Stimulated activated CD8-positive, alpha-beta memory T cell treated with anti-CD3 and anti-CD28 coated beads, Interleukin-4, amount 100 ng/mL, for 1 hour (primary cell): ENCODE data around the gene GPC3.

Experiments used
- DNase-seq, 2 donors: peaks; one replicate each; pipeline ENCODE4 v3.0.0-alpha.2; 2020; ENCODE audit warnings: low read depth in 2 of 2, low spot score in 1 of 2

The GPC3 gene

DNA sequence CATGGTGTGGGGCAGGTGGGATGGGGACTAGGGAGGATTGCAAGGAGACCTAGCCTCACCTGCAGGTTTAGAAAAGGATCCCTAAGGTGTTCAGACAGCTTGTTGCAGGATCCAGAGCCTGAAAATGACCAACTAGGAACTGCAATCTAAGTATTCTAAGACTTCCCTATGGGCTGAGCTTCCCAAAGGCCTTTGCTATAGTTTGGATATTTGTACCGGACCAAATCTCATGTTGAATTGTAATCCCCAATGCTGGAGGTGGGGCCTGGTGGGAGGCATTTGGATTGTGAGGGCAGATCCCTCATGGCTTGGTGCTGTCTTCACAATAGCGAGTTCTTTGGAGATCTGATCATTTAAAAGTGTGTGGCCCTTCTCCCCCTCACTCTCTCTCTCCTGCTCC, 52.1 kb downstream of the GPC3 start:
- DNase-seq = no peak

DNA sequence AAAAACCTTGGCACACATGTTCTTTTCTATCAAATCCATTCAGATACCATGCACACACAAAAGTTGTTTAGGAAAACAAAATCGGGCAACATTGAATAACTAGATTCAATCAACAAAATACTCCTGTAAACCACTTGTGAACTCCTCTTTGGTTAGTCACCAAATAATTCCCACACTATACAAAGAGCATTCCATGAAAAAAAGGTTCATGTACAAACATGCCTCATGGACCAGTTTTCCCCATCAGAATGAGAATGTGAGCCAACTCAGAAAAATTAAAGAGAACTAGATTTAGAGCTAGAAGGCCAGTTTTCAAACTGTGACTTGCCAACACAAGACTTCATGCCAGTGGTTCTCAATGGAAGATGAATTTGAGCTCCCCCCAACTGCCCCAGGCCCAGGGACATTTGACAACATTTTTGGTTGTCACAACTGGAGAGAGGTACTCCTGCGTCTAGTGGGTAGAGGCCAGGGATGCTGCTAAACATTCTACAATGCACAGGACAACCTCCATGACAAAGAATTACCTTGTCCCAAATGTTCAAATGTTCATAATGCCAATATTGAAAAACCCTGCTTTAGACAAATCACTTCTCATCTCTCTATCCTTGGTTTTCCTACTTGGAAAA, 55.4 kb downstream of the GPC3 start:
- DNase-seq = no peak

DNA sequence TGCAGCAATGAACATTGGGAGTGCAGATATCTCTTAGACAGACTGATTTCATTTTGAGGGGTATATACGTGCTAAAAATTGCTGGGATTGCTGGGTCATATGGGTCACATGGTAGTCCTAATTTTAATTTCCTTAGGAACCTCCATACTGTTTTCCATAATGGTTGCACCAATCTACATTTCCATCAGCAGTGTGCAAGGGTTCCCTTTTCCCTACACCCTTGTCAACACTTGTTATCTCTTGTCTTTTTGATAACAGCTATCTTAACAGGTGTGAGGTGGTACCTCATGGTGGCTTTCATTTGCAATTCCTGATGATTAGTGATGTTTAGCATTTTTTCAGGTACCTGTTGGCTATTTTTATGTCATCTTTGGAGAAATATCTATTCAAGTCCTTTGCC, 57.0 kb downstream of the GPC3 start:
- DNase-seq = no peak

DNA sequence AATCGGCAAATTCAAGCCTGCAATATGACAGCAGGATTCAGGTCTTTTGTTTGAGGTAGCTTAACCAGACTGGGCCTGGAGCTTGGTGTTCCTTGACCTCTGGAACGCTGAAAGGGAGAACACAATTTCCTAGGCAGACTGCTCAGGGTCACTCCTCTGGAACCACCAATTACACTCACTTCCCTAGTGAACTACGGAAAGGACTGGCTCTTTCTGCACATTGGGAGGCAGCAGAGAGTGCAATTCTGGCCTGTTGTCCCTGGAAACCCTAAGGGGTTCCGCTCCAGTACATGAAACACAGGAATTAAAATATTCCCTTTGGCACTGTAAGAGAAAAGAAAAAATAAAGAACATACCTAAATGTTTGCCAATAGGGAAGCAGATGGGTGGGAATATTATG, 58.6 kb downstream of the GPC3 start:
- no peak for DNase-seq

DNA sequence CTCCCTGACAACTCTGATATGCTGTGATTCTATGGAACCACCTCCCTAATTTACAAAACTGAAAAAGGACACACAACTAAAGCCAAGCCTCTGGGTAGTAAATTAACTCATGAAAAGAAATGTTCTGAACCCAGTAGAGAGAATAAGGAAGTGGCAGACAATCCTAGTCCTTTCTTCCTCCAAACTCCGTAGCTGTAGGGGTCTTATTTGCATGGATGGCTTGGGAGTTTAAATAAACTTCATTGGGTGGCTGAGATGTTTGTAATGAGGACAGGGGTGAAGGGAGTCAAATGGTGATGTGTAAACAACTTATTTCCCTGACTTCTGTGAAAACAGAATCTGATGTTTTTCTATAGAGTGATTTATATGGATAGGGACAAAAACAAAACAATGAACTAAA, 59.3 kb downstream of the GPC3 start:
- no peak for DNase-seq

DNA sequence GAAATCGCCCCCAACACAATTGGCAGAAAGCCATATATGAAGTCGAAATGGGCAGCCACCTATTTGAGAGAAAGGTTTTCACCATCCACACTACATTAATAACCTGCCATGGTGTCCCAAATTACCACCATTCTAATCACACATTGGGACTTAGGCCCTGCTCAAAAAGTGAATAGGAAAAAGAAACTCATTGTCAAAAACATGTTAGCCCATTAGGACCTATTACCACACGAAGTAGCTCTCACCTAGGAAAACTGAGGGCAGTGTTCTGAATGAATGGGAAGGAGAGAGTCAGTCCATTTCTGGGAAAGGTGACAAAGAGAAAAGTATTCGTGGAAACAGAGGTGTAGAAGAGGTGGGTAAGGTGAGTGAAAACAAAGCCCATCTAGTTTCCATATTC, 60.8 kb downstream of the GPC3 start:
- no peak for DNase-seq

DNA sequence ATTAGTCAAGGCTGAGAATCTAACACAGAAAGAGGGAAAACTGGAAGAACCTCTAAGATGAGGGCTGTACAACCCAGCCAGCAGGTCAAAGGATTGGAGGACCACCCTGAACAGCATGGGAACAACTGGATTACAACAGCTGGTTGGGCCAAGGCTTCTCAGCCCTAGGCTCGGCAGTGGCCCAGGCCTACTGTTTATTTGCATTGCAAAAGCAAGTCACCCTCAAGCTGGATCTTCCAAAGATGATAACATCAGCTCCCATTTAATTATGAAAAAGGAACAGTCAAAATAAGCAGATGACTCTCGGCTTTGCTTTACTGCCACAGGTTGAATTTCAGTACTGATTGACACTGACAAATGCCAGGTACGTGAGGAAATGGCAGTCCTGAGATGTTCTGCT, 61.8 kb downstream of the GPC3 start:
- no peak for DNase-seq

DNA sequence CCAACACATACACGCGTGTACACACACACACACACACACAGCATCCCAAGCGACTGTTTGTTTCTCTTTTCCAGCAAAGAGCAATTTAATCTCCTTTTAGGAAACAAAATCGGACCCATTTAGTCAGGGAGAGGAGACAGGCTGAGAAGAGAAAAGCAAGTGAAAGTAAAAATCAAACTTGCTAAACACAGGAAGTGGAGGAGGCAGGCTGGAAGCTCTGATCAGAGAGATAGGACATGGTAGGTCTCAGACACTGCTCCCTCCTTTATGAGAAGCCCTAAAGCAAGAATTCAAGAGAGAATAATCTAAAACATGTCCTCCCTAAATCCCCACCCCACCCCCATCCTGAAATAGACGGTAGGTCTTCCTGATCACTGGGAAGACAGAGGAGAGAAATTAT, 62.3 kb downstream of the GPC3 start:
- DNase-seq = no peak

DNA sequence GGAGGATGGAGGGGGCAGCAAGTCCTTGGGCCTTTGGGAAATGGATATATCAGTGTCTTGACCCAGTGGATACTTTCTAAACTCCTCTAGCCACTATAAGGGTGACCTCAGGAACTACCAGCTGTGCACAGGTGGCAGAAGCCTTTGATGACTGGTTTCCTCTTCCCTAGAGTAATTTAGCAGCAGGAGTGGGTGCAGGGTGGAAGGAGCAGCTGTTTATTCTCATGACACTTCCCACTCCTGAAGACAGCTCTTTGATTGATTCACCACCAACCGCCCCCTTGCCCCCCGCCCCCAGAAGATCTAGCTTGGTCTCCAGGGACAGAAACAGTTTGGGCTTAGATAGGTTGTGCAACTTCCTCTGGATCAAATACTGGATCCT, 63.0 kb downstream of the GPC3 start:
- no peak for DNase-seq

DNA sequence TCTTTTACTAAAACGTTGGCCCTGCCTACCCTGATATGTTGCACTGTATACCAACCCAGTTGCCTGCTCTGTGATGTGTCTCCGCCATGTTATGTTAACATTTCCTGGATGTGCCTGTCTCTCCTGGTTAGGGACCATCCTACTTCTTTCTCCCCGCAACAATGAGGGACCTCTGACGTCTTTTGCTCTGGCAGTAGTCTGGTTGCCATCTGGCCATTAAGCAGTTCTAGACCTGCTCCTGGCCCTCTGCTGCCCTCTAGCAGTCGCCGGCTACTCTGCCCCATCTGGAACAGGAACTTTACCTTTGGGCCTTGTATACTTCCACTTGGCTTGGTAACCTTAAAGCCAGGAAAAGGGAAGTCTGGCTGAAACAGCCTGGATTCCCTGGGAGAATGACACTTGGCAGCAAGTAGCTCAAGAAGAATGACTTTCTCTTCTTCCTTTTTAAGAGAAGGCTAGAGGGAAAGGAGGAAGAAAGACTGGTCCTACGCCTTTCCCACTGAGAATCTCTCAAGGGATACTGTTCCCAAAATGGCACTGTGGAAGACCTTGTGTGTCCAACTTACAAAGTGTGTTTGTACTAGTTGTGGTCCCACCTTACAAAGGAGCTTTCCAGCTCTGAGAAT, 63.5 kb downstream of the GPC3 start:
- no peak for DNase-seq

DNA sequence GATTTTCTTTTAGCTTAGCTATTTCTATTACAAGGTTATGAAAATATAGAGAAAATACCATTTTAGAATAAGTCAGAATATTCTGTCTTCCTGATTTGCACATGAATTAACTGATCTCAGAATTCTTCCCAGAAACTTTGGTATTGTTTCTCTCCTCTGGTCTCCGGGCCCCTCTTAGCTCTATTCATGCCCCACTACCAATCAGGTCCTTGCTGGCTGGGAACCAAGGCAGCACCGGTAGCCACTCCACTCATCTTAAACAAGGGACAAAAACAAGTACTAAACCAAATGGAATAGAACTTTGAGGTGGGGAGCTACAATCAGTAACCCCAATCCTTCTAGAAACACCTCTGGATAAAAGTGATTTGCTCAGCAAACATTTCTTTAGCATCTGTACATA, 64.3 kb downstream of the GPC3 start:
- no peak for DNase-seq

DNA sequence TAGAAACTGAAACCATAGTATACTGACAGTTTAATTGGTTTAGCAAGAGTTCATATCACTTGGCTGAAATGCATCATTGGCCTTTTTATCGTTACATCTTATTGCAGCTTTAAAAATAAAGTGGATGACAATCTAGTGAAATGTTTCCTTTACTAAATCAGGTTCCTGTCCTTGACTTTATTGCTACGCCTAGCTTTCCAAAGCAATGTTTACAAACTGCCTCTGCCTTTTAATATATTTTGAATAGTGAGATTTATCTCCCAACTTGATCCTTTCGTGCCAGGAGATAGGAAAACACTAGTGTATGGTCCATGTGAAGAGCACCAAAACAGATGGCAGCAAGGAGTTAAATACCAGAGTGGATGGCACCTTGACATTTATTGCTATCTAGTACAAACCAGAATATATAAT, 67.0 kb downstream of the GPC3 start:
- DNase-seq = no peak

DNA sequence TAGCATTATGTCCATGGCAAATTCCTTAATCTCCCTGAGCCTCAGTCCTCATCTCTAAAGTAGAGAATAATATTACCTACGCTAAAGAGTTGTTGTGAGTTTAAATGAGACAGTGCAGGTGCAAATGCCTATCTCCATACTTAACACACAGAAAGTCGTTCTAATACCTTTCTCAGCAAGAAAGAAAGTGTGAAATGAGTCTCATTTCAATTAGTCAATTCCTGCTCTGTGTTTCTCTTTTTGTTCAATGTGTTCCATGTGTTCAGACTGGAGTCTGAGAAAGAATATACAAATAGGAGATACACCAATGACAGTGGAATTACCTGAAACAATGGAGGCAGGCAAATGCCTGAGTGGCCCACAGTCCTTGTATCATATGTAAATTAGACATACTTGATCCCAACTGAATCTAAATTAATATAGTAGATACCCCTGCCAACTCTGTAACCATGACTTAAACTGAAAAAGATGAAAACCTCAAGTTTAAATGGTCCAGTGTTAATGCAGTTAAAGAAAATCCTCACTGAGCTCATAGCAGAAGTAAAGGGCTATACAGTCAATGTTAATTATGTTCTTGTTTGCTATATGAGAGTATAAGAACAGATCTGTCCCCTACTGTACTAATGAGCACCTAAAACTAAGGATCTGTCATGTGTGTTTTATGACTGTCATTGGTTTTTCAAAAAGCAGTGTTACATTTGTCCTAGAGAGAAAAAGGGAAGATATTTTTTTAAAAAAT, 68.2 kb downstream of the GPC3 start:
- DNase-seq = no peak

DNA sequence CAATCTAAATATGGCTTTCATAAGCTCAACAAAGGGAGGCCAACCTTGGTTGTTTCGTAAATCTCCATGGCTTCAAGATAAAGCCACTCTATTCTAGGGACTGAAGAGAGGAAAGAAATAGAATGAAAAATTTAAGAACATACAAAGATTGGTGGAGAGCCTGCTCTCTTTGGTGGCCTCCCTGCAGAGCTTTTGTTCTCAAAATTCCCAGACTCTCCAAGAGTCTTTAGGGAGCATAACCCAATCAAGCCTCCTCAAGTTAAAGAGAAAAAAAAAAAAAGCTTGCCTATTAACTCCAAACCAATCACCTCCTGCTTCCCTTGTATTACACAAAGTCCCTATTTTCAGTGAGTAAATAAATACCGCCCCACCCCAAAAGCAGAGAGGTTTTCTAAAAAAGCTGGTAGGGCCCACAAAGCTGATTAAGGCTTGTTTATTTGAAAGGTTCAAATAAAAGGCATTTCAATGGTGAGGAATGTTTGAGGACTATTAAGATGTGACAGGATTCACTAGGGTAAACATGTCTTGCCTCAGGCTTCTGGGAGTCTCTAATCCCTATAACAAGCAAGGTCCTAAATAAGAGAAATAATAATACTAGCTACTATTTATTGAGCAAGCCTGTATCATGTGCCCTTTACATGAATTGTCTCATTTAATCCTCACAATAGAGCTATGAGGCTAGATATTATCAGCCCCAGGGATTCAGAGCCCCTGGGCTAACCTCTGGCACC, 71.6 kb downstream of the GPC3 start:
- DNase-seq = no peak

DNA sequence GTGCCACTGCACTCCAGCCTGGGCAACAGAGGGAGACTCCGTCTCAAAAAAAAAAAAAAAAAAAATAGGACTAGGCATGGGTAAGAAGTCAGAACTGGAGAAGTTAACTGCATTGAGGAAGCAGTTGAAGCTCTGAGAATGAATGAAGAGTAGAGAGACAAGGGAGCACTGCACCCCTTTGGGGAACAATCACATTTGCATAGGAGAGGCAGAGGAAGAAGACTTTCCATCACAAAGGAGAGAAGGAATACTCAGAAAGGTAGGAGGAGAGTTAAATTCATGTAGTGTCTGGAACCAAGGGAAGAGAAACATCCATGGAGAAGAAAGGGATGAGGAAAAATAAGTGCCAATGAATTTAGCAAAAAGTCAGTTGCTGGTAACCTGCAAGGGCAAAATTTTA, 72.4 kb downstream of the GPC3 start:
- no peak for DNase-seq

DNA sequence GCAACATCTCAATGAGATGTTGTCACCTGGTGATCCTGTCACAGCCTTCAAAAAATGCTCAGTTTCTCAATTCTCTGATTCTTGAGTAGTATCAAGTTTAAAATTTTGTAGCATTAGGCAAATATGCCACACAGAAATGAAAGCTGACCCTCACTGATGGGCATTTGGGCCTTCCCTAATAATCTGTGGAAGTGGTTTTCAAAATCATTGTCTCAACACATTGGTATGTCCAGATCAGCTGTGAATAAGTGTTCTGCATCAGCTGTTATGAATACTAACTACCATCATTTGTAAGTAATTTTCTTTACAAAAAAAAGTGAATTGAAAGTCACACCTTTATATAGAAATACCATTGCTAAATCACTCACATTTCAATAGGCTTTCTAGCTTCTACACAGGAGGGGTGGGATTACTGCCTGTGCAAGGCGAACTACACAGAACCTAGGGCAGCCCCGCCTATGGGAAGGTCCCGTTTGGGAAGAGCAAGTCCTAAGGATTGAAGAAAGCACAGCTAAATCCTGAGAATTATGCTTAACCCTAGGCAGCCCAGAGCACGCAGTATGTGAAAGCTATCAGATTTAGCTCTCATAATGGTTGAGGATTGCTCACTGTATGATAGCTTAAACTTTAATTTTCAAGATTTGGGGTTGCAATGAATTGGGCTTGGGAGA, 73.4 kb downstream of the GPC3 start:
- no peak for DNase-seq

DNA sequence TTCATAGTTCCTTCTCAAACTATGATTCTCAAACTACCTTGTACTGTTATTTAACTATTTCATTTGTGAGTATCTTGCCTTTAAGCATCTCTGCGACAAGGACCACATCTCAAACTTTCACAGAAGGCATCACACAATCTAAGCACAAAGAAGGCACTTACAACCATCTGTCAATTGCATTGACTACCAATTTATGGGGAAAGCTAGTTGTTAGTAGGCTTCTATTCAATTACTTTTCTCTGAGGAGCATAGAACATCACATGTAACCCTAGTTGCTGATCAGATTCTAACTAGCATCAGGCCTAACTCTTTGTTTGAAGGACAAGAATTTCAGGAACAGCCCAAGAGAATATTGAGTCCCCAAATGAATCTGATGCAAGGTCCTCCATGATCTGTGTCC, 74.9 kb downstream of the GPC3 start:
- no peak for DNase-seq

DNA sequence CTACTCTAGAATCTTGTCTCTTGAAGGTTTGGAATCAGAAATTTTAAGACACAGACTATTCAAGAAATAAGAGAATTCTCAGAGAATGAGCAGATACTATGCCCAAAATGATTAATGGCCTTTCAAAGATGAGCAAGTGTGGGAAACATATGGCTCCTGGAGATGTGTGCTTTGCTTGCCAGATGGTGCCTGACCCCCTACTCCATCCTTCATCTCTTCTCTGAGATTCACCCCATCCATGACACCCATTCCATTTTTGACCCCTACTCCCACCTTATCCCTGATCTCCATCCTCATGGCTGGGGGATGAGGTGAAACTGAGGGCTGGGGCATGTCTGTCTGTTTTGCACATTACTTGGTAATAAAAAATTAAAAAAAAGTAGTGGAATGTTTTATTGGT, 75.5 kb downstream of the GPC3 start:
- DNase-seq = no peak

DNA sequence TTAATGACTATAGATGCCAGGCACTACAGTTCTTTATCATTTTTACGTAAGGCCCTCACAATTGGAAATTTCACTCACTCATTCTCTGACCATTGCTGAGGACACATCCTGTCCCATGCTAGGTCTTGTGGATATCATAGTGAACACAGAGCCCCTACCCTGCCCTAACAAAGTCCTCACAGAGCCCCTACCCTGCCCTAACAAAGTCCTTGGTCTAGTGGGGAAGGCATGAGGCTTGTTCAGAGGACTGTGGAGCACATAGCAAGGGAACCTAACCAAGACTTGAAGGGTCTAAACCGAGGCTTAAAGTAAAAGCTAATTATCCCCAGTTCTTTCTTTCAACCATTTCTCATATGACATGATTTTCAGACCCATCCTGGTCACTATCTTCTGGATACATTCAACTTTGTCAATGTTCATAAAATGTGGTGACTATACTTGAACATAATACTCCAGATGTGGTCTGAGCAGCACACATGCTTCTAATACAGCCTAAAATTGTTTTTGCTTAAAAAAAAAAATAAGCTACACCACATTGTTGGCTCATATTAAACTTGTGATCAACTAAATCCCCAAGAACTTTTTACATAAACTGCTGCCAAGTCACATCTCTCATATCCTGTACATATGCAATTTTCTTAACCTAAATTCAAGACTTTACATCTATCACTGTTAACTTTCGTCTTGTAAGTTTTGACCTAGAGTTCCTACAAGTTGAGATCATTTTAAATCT, 77.0 kb downstream of the GPC3 start:
- DNase-seq = no peak

DNA sequence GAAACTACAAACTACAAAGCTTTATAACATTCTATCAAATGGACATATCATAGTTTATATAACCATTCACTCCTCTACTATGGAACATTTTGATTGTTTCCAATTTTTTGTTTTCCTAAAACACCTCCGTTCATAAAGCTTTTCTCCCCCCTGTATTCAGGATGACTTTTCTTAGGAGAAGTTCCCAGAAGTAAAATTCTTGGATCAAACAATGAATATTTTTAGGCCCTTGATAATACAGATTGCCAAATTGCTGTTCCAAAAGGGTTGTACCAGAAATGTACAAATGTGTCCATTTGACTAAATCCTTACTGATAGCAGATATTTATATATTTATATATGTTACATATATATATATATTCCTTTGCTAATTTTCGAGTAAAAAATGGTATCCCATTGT, 77.8 kb downstream of the GPC3 start:
- DNase-seq = no peak

DNA sequence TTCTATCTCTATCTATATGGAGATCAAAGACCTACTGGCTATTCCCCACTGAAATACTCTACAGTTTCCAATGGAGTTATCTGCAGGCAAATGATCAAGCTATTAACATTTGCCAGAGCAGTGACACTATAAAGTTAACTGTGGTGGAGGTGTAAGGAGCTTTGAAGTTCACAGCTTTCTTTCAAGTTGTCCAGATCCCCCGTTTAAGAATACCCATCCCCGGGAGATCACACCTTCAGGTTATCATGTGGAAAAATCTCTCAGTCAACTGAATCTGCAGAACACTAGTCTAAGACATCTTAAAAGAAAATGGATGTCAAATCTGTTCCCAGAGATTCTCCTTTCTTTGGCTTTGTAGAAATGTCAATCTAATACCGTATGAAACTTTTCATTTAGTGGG, 80.1 kb downstream of the GPC3 start:
- DNase-seq = no peak
